Spinal cord (tissue), 10 donors: ENCODE results near the gene RNH1. TPM values are rescaled to one million over a fixed set of nuclear protein-coding genes. Genes with fewer than 3 reads are reported as not detected.

Experiments used
- DNase-seq, 6 donors: peaks; one replicate each; pipeline versions ENCODE4 v3.0.0 to v3.0.0-alpha.2; 2013 to 2015; ENCODE audit warnings: low spot score in 6 of 6, low read depth in 4 of 6
- H3K27ac ChIP-seq: one replicate; pipeline ENCODE4 v1.5.1; 2013; ENCODE audit warnings: low read depth, low read length, control low read depth
- H3K27me3 ChIP-seq: one replicate; pipeline ENCODE4 v1.6.1; 2013; ENCODE audit warnings: low read length; ENCODE audit not compliant: control insufficient read depth, insufficient read depth
- H3K36me3 ChIP-seq: one replicate; pipeline ENCODE4 v1.6.1; 2013; ENCODE audit warnings: low read length; ENCODE audit not compliant: control insufficient read depth, insufficient read depth
- H3K4me1 ChIP-seq: one replicate; pipeline ENCODE4 v1.6.1; 2013; ENCODE audit warnings: low read length; ENCODE audit not compliant: control insufficient read depth, insufficient read depth
- H3K4me3 ChIP-seq: one replicate; pipeline ENCODE4 v1.5.1; 2013; ENCODE audit warnings: low read depth, low read length, control low read depth
- H3K9me3 ChIP-seq: one replicate; pipeline ENCODE4 v1.6.1; 2013; ENCODE audit warnings: low read length; ENCODE audit not compliant: control insufficient read depth, insufficient read depth
- WGBS: methylation state at CpG from one replicate; pipeline ENCODE4 v1.1.5; 2013; ENCODE audit warnings: missing lambda C conversion rate; ENCODE audit not compliant: insufficient coverage; 5-methylcytosine and 5-hydroxymethylcytosine counted together
- polyA plus RNA-seq, 2 donors: library from polyadenylated mRNA; unstranded; fragments of 120-200 nt; gene quantifications; one replicate each; pipeline ENCODE4 v1.2.1, GENCODE V29; 2013; ENCODE audit not compliant: insufficient read length in 2 of 2
- total RNA-seq, 2 donors: library from RNA; depleted of rRNA in 1 of 2; stranded (reverse); fragments of 120-200 nt in 1 of 2; fragments of >200 nt in 1 of 2; gene quantifications; one replicate each; pipeline versions ENCODE4 v1.2.3 to v1.2.4, GENCODE V29; 2013 to 2014
- donor health status: healthy.

The RNH1 gene
- total and polyA plus RNA-seq, 4 donors, result 62.8 to 119 (median 94.7) TPM

- no peak overlapping the region for H3K4me3 ChIP-seq
- H3K9me3 ChIP-seq, result no peaks in the 10 kb centered on the region
- no peak for DNase-seq
- 94% methylated on average over 18 of the region's 24 CpGs for WGBS
- peaks cover 18% of the 10 kb centered on the region for H3K4me1 ChIP-seq
- H3K27me3 ChIP-seq, result no peaks in the 10 kb centered on the region
- peaks cover 89% of the 10 kb centered on the region for H3K36me3 ChIP-seq
- no peak overlapping the region for H3K27ac ChIP-seq
These were observed 7.6 kb downstream of the RNH1 start for GRCh38 chr11:499201-500076.

- no peak for DNase-seq
- Histone ChIP-seq H3K4me1 (peaks cover 9% of the 10 kb centered on the region), H3K36me3 (peaks cover 95% of the 10 kb centered on the region), H3K27ac (no peak overlapping the region), H3K27me3 (no peaks in the 10 kb centered on the region), H3K4me3 (no peak overlapping the region), H3K9me3 (no peaks in the 10 kb centered on the region)
- WGBS, result 97% methylated on average over 39 of the region's 39 CpGs
These were observed 8.5 kb downstream of the RNH1 start for GRCh38 chr11:498297-499181.

- H3K9me3 ChIP-seq, result no peaks in the 10 kb centered on the region
- WGBS, result 98% methylated on average over 31 of the region's 31 CpGs
- peaks cover 9% of the 10 kb centered on the region for H3K4me1 ChIP-seq
- DNase-seq, result no peak
- H3K36me3 ChIP-seq, result peaks cover 99% of the 10 kb centered on the region
- no peak overlapping the region for H3K4me3 ChIP-seq
- no peak overlapping the region for H3K27ac ChIP-seq
- no peaks in the 10 kb centered on the region for H3K27me3 ChIP-seq
These were observed 9.3 kb downstream of the RNH1 start for GRCh38 chr11:497565-498296.

GRCh38 chr11:496834-497564, 10.0 kb downstream of the RNH1 start:
- Histone ChIP-seq H3K9me3 (no peaks in the 10 kb centered on the region), H3K4me3 (no peak overlapping the region), H3K27ac (no peak overlapping the region), H3K27me3 (no peaks in the 10 kb centered on the region), H3K36me3 (peaks cover 97% of the 10 kb centered on the region), H3K4me1 (peaks cover 2% of the 10 kb centered on the region)
- 95% methylated on average over 34 of the region's 34 CpGs for WGBS
- DNase-seq, result no peak

GRCh38 chr11:495537-495931, 11.5 kb downstream of the RNH1 start:
- 86% methylated on average over 7 of the region's 10 CpGs for WGBS
- Histone ChIP-seq H3K27me3 (no peaks in the 10 kb centered on the region), H3K4me3 (no peak overlapping the region), H3K9me3 (no peaks in the 10 kb centered on the region), H3K4me1 (no peaks in the 10 kb centered on the region), H3K36me3 (peaks cover 92% of the 10 kb centered on the region), H3K27ac (no peak overlapping the region)
- DNase-seq, result no peak

GRCh38 chr11:494761-495536, 12.1 kb downstream of the RNH1 start:
- WGBS, result 88% methylated on average over 33 of the region's 37 CpGs
- H3K4me1 ChIP-seq, result no peaks in the 10 kb centered on the region
- no peak overlapping the region for H3K4me3 ChIP-seq
- H3K36me3 ChIP-seq, result peaks cover 92% of the 10 kb centered on the region
- H3K27me3 ChIP-seq, result no peaks in the 10 kb centered on the region
- no peak overlapping the region for H3K27ac ChIP-seq
- no peak for DNase-seq
- H3K9me3 ChIP-seq, result no peaks in the 10 kb centered on the region

- Histone ChIP-seq H3K4me3 (no peak overlapping the region), H3K36me3 (peaks cover 92% of the 10 kb centered on the region), H3K4me1 (no peaks in the 10 kb centered on the region), H3K27me3 (no peaks in the 10 kb centered on the region), H3K27ac (no peak overlapping the region), H3K9me3 (no peaks in the 10 kb centered on the region)
- 88% methylated on average over 28 of the region's 32 CpGs for WGBS
- no peak for DNase-seq
These were observed 14.4 kb downstream of the RNH1 start for GRCh38 chr11:492427-493226.

- peaks cover 88% of the 10 kb centered on the region for H3K36me3 ChIP-seq
- no peaks in the 10 kb centered on the region for H3K9me3 ChIP-seq
- DNase-seq, result no peak
- no peaks in the 10 kb centered on the region for H3K4me1 ChIP-seq
- H3K27ac ChIP-seq, result no peak overlapping the region
- WGBS, result 94% methylated on average over 6 of the region's 7 CpGs
- no peak overlapping the region for H3K4me3 ChIP-seq
- no peaks in the 10 kb centered on the region for H3K27me3 ChIP-seq
These were observed 15.7 kb downstream of the RNH1 start for GRCh38 chr11:491358-491757.
